Measurements from ENCODE around the gene GLYATL1B. TPM values are rescaled to one million over a fixed set of nuclear protein-coding genes. Genes with fewer than 3 reads are reported as not detected.
"Not testable (repeated sequence)": the region's sequence is repeated elsewhere in the genome, so short reads cannot be mapped to it uniquely, and the experiment has no call there.

Gene GLYATL1B
- total RNA-seq, 1 experiment from 2014 or later, result not detected

- no peak for ATAC-seq
- H3K36me3 ChIP-seq (ENCODE audit: control insufficient read depth, insufficient read depth, low read length), result no peaks in the 10 kb centered on the region
- in situ Hi-C loops (cut with HindIII; ENCODE audit: low pct_unique_long_range_greater_than_20kb, low sequenced_read_pairs) (no loop called here), intact Hi-C loops (cut with micrococcal nuclease; ENCODE audit: unreplicated experiment) (no loop called here)
- DNase-seq (ENCODE audit: low read depth, low spot score), result no peak
- no peak overlapping the region for H3K27ac ChIP-seq (ENCODE audit: low read length)
- no TSS peak for BruUV-seq (replicated peaks)
- CTCF ChIA-PET, result no interaction called here
- no peak overlapping the region for H3K4me3 ChIP-seq (ENCODE audit: low read depth in 2 of 2, low read length in 2 of 2)
- H3K27me3 ChIP-seq (ENCODE audit: control insufficient read depth, insufficient read depth, low read length), result peaks cover 7% of the 10 kb centered on the region; the same call in 1 of the 2 replicates
- no peaks in the 10 kb centered on the region for H3K9me3 ChIP-seq (ENCODE audit: control insufficient read depth, insufficient read depth, low read depth, low read length)
- no peaks in the 10 kb centered on the region for H3K4me1 ChIP-seq (ENCODE audit: control insufficient read depth, insufficient read depth, low read length)
- POLR2A ChIA-PET, result no interaction called here
- TF ChIP-seq TCF7L2 (IDR thresholded peaks at IDR 0.05; ENCODE audit: low read depth, low read length), result no peak
- TF ChIP-seq, protein P1, sequence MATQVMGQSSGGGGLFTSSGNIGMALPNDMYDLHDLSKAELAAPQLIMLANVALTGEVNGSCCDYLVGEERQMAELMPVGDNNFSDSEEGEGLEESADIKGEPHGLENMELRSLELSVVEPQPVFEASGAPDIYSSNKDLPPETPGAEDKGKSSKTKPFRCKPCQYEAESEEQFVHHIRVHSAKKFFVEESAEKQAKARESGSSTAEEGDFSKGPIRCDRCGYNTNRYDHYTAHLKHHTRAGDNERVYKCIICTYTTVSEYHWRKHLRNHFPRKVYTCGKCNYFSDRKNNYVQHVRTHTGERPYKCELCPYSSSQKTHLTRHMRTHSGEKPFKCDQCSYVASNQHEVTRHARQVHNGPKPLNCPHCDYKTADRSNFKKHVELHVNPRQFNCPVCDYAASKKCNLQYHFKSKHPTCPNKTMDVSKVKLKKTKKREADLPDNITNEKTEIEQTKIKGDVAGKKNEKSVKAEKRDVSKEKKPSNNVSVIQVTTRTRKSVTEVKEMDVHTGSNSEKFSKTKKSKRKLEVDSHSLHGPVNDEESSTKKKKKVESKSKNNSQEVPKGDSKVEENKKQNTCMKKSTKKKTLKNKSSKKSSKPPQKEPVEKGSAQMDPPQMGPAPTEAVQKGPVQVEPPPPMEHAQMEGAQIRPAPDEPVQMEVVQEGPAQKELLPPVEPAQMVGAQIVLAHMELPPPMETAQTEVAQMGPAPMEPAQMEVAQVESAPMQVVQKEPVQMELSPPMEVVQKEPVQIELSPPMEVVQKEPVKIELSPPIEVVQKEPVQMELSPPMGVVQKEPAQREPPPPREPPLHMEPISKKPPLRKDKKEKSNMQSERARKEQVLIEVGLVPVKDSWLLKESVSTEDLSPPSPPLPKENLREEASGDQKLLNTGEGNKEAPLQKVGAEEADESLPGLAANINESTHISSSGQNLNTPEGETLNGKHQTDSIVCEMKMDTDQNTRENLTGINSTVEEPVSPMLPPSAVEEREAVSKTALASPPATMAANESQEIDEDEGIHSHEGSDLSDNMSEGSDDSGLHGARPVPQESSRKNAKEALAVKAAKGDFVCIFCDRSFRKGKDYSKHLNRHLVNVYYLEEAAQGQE (IDR thresholded peaks at IDR 0.05; ENCODE audit: insufficient read depth in 1 of 2, low read depth in 2 of 2, low read length in 1 of 2), result no peak
- TF ChIP-seq SIN3A (IDR thresholded peaks at IDR 0.05; ENCODE audit: borderline replicate concordance, insufficient read depth, low read depth, low read length), result no peak
- TF ChIP-seq POLR2AphosphoS5 (IDR thresholded peaks at IDR 0.05; ENCODE audit: low read depth, low read length), result no peak
- TF ChIP-seq, protein P2, sequence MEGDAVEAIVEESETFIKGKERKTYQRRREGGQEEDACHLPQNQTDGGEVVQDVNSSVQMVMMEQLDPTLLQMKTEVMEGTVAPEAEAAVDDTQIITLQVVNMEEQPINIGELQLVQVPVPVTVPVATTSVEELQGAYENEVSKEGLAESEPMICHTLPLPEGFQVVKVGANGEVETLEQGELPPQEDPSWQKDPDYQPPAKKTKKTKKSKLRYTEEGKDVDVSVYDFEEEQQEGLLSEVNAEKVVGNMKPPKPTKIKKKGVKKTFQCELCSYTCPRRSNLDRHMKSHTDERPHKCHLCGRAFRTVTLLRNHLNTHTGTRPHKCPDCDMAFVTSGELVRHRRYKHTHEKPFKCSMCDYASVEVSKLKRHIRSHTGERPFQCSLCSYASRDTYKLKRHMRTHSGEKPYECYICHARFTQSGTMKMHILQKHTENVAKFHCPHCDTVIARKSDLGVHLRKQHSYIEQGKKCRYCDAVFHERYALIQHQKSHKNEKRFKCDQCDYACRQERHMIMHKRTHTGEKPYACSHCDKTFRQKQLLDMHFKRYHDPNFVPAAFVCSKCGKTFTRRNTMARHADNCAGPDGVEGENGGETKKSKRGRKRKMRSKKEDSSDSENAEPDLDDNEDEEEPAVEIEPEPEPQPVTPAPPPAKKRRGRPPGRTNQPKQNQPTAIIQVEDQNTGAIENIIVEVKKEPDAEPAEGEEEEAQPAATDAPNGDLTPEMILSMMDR (IDR thresholded peaks at IDR 0.05), result no peak
Measured at GRCh38 chr11:59088162-59088561, 2.1 kb downstream of the GLYATL1B start.

- H3K9me3 ChIP-seq (ENCODE audit: control insufficient read depth, insufficient read depth, low read depth, low read length); CTCF ChIA-PET; H3K36me3 ChIP-seq (ENCODE audit: control insufficient read depth, insufficient read depth, low read length); DNase-seq (ENCODE audit: low read depth, low spot score); H3K4me3 ChIP-seq (ENCODE audit: low read depth in 2 of 2, low read length in 2 of 2); intact Hi-C loops (cut with micrococcal nuclease; ENCODE audit: unreplicated experiment); in situ Hi-C loops (cut with HindIII; ENCODE audit: low pct_unique_long_range_greater_than_20kb, low sequenced_read_pairs); H3K27ac ChIP-seq (ENCODE audit: low read length); ATAC-seq; H3K4me1 ChIP-seq (ENCODE audit: control insufficient read depth, insufficient read depth, low read length); POLR2A ChIA-PET; H3K27me3 ChIP-seq (ENCODE audit: control insufficient read depth, insufficient read depth, low read length); BruUV-seq (replicated peaks): not testable (repeated sequence)
Measured at GRCh38 chr11:59093576-59093975, 7.5 kb downstream of the GLYATL1B start.

DNA sequence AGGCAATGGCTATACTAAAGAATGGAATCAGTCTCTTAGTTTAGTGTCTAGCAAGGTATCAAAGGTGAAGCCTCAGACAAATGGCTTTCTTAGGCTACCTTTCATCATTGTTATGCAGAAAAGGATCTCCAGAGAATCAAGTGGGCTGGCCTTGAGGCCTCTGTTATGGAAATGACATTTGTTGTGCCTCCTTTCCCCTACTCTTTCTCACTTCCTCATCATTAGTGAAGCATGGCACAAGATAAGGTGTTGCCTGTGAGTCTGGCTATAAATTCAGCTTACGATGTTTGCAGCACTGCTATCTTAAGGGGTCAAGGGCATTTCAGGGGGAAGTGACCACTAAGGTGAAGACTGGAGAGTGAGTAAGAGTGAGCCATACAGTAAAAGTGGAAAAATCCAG is 9.1 kb downstream of the GLYATL1B start:
- H3K27ac ChIP-seq (ENCODE audit: low read length); ATAC-seq; H3K9me3 ChIP-seq (ENCODE audit: control insufficient read depth, insufficient read depth, low read depth, low read length); DNase-seq (ENCODE audit: low read depth, low spot score); POLR2A ChIA-PET; H3K27me3 ChIP-seq (ENCODE audit: control insufficient read depth, insufficient read depth, low read length); H3K4me1 ChIP-seq (ENCODE audit: control insufficient read depth, insufficient read depth, low read length); in situ Hi-C loops (cut with HindIII; ENCODE audit: low pct_unique_long_range_greater_than_20kb, low sequenced_read_pairs); H3K36me3 ChIP-seq (ENCODE audit: control insufficient read depth, insufficient read depth, low read length); H3K4me3 ChIP-seq (ENCODE audit: low read depth in 2 of 2, low read length in 2 of 2); BruUV-seq (replicated peaks); intact Hi-C loops (cut with micrococcal nuclease; ENCODE audit: unreplicated experiment); CTCF ChIA-PET: not testable (repeated sequence)

DNA sequence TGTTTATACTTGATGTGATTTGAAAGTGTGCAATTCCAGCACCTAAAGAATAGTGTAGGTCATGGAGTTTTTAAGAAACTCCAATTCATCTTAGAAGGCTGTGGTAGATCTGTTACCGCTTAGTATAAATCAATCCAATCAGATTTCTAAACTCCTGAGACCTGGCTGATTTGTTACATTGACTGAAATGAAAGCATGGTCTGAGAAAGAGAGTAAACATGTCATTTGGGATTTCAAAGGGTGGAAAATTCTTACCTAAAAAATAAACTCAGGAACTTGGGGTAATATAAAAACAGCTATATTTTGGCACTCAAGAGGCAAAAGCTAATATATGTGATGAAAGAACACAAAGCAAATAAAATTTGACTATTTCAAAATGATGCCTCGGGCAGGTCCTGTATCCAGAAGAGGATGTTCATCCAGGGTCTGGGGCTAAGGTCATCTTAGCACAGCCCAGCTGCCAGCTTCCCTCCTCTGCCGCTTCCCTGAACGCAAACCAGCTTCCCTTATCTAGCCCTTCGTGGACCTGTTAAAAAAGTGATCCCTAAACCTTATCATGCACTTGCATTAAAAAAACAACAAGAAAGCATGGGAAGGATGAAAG is 10.0 kb downstream of the GLYATL1B start:
- H3K4me3 ChIP-seq (ENCODE audit: low read depth in 2 of 2, low read length in 2 of 2); POLR2A ChIA-PET; CTCF ChIA-PET; H3K4me1 ChIP-seq (ENCODE audit: control insufficient read depth, insufficient read depth, low read length); H3K27ac ChIP-seq (ENCODE audit: low read length); H3K27me3 ChIP-seq (ENCODE audit: control insufficient read depth, insufficient read depth, low read length); BruUV-seq (replicated peaks); H3K9me3 ChIP-seq (ENCODE audit: control insufficient read depth, insufficient read depth, low read depth, low read length); H3K36me3 ChIP-seq (ENCODE audit: control insufficient read depth, insufficient read depth, low read length); ATAC-seq; in situ Hi-C loops (cut with HindIII; ENCODE audit: low pct_unique_long_range_greater_than_20kb, low sequenced_read_pairs); DNase-seq (ENCODE audit: low read depth, low spot score): not testable (repeated sequence)
- intact Hi-C loops (cut with micrococcal nuclease; ENCODE audit: unreplicated experiment), result loop anchor here (2.0 kb wide), 1 partner anchor 43 kb away; no protein-coding TSS in a partner anchor

Measured in Panc1 (cell line).